Right ventricle myocardium inferior (tissue), 1 donor: ENCODE results near the gene TMEM266. TPM values are rescaled to one million over a fixed set of nuclear protein-coding genes. Genes with fewer than 3 reads are reported as not detected.

ENCODE experiments used
- ATAC-seq: fragments of 200-7000 bp; cut with Tn5 transposase; one replicate; pipeline ENCODE4 v1.9.1; 2020; ENCODE audit warnings: mild to moderate bottlenecking, moderate library complexity
- DNase-seq: peaks from one replicate; pipeline ENCODE4 v3.0.0; 2021; ENCODE audit errors: missing footprints
- intact Hi-C: fragments of 100-400 bp; cut with DNase I; formaldehyde crosslinking; loops from one replicate; pipeline ENCODE4 v1.11.0; 2022
- total RNA-seq: library from RNA; stranded (reverse); fragmentation: NEBNext Ultra II Directional; extraction: Animal tissue kit (Norgen Biotek cat#: 25700); gene quantifications from one replicate; pipeline ENCODE4 v1.2.1, GENCODE V29; 2021
- donor health status: DM: no; HTN: yes; CAD: no; lungs with severe emphysema.

The TMEM266 gene
- total RNA-seq, 1 donor from 2014 or later: not detected

GRCh38 chr15:76192715-76193114 is 132.9 kb downstream of the TMEM266 start:
- ATAC-seq (no peak), DNase-seq (no peak)
- intact Hi-C loops: loop anchor here (10.0 kb wide), 1 partner anchor 672 kb away; no protein-coding TSS in a partner anchor

- DNase-seq: no peak
- intact Hi-C loops: loop anchor here (10.0 kb wide), 1 partner anchor 671 kb away; no protein-coding TSS in a partner anchor
- ATAC-seq: no peak
These were observed 134.1 kb downstream of the TMEM266 start for GRCh38 chr15:76193934-76194333.

- ATAC-seq: no peak
- no peak for DNase-seq
- intact Hi-C loops: loop anchor here (2.0 to 10.0 kb wide), 2 partner anchors 133 to 669 kb away; no protein-coding TSS in a partner anchor
These were observed 135.9 kb downstream of the TMEM266 start for GRCh38 chr15:76195506-76196268.

GRCh38 chr15:76196269-76197231 is 136.8 kb downstream of the TMEM266 start:
- DNase-seq (no peak), ATAC-seq (peak; percentile 63)
- intact Hi-C loops: loop anchor here (2.0 to 10.0 kb wide), 2 partner anchors 132 to 668 kb away; no protein-coding TSS in a partner anchor

GRCh38 chr15:76197703-76198455 is 138.1 kb downstream of the TMEM266 start:
- ATAC-seq (no peak), DNase-seq (no peak)
- intact Hi-C loops: loop anchor here (2.0 to 10.0 kb wide), 2 partner anchors 131 to 667 kb away; no protein-coding TSS in a partner anchor

- DNase-seq: no peak
- intact Hi-C loops: loop anchor here (10.0 kb wide), 1 partner anchor 666 kb away; no protein-coding TSS in a partner anchor
- ATAC-seq: no peak
These were observed 138.8 kb downstream of the TMEM266 start for GRCh38 chr15:76198456-76199105.

- DNase-seq (no peak), ATAC-seq (no peak)
- intact Hi-C loops: loop anchor here (10.0 kb wide), 1 partner anchor 665 kb away; no protein-coding TSS in a partner anchor
These were observed 139.6 kb downstream of the TMEM266 start for GRCh38 chr15:76199106-76200082.

- intact Hi-C loops: no loop called here
- DNase-seq: no peak
- ATAC-seq: no peak
These were observed 140.3 kb downstream of the TMEM266 start for GRCh38 chr15:76200083-76200465.

GRCh38 chr15:76200641-76201105 is 140.9 kb downstream of the TMEM266 start:
- intact Hi-C loops: no loop called here
- ATAC-seq (no peak), DNase-seq (no peak)

GRCh38 chr15:76201536-76202255 is 141.9 kb downstream of the TMEM266 start:
- ATAC-seq: no peak
- no peak for DNase-seq
- intact Hi-C loops: no loop called here

GRCh38 chr15:76203346-76204108 is 143.7 kb downstream of the TMEM266 start:
- intact Hi-C loops: no loop called here
- DNase-seq (no peak), ATAC-seq (no peak)

GRCh38 chr15:76204109-76204845 is 144.5 kb downstream of the TMEM266 start:
- intact Hi-C loops: no loop called here
- ATAC-seq (no peak), DNase-seq (no peak)

GRCh38 chr15:76204916-76205460 is 145.2 kb downstream of the TMEM266 start:
- no peak for DNase-seq
- intact Hi-C loops: no loop called here
- no peak for ATAC-seq

GRCh38 chr15:76206325-76206976 is 146.7 kb downstream of the TMEM266 start:
- ATAC-seq (peak; percentile 80), DNase-seq (peak; percentile 87)
- intact Hi-C loops: no loop called here
